ENCODE results near the gene NTHL1.
A peak's percentile ranks its signal among the peaks of the same experiment; 100 is the strongest.

The NTHL1 gene

DNA sequence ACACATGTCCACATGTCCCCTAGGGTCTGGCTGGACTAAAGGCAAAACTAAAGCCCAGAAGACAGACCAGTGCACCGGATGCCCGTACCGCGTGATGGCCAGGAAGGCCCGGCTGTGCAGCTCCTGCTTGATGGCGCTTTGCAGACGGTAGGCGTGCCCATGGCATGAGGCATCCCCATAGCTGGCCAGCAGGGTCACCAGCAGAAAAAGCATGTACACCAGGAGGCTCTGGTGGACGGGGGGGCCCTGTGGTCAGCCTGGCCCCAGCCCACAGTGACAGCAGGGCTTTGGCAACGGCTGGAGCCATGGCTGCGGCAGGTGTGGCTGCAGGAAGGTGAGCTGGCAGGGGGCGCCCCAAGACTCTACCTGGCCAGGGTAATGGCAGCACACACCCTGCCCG is 45.2 kb upstream of the NTHL1 start:
- TF ChIP-seq FOXK2 (IDR thresholded peaks at IDR 0.05): no peak
- no peak for TF ChIP-seq ZNF384 (IDR thresholded peaks at IDR 0.05)
- TF ChIP-seq LEF1 (IDR thresholded peaks at IDR 0.05; ENCODE audit: borderline replicate concordance): no peak
- TF ChIP-seq PKNOX1 (IDR thresholded peaks at IDR 0.05): no peak
- TF ChIP-seq FOXA1 (IDR thresholded peaks at IDR 0.05): no peak
- no peak for TF ChIP-seq CTBP1 (IDR thresholded peaks at IDR 0.05; ENCODE audit: borderline replicate concordance)
- no peak for TF ChIP-seq BHLHE40 (IDR thresholded peaks at IDR 0.05; ENCODE audit: borderline replicate concordance)
- no peak for TF ChIP-seq TARDBP (IDR thresholded peaks at IDR 0.05)
- TF ChIP-seq ARNT (IDR thresholded peaks at IDR 0.05): no peak
- TF ChIP-seq ELF4 (IDR thresholded peaks at IDR 0.05): no peak
- TF ChIP-seq SUZ12 (IDR thresholded peaks at IDR 0.05): no peak
- no peak for TF ChIP-seq SP1 (IDR thresholded peaks at IDR 0.05)
- TF ChIP-seq HDGF (IDR thresholded peaks at IDR 0.05; ENCODE audit: borderline replicate concordance): no peak
- no peak for TF ChIP-seq FOXM1 (IDR thresholded peaks at IDR 0.05; ENCODE audit: borderline replicate concordance)
- ChIA-PET POLR2A (no interaction called here), CTCF (interaction anchor here (1.1 kb wide), 1 partner anchor 48 kb away, joined by 3 read pairs; no protein-coding TSS in a partner anchor)
- DNase-seq (ENCODE audit: extremely low spot score): no peak

- ChIA-PET CTCF (interaction anchor here (1.1 kb wide), 1 partner anchor 48 kb away, joined by 3 read pairs; no protein-coding TSS in a partner anchor), POLR2A (interaction anchor here (1.0 kb wide), 1 partner anchor 63 kb away, joined by 3 read pairs; the partner anchor contains the start of gene TRAF7)
- no peak for DNase-seq (ENCODE audit: extremely low spot score)
These were observed 44.6 kb upstream of the NTHL1 start for GRCh38 chr16:2092256-2092620.

GRCh38 chr16:2091547-2092255 is 44.1 kb upstream of the NTHL1 start:
- CTCF ChIA-PET: interaction anchor here (1.1 kb wide), 1 partner anchor 49 kb away, joined by 3 read pairs; no protein-coding TSS in a partner anchor
- POLR2A ChIA-PET: interaction anchor here (1.0 to 1.2 kb wide), 2 partner anchors 13 to 64 kb away, joined by 3 to 4 read pairs; partner anchors contain the start of gene TRAF7
- no peak for DNase-seq (ENCODE audit: extremely low spot score)
- TF ChIP-seq LEF1 (IDR thresholded peaks at IDR 0.05; ENCODE audit: borderline replicate concordance) (no peak), ARNT (IDR thresholded peaks at IDR 0.05) (no peak), PKNOX1 (IDR thresholded peaks at IDR 0.05) (no peak), L3MBTL2 (conservative IDR thresholded peaks at IDR 0.05) (no peak)

More at GRCh38 chr16:2092256-2092620, 44.6 kb upstream of the NTHL1 start:
- TF ChIP-seq ZNF384 (IDR thresholded peaks at IDR 0.05) (no peak), HDGF (IDR thresholded peaks at IDR 0.05; ENCODE audit: borderline replicate concordance) (no peak), PKNOX1 (IDR thresholded peaks at IDR 0.05) (no peak), L3MBTL2 (conservative IDR thresholded peaks at IDR 0.05) (no peak), SP1 (IDR thresholded peaks at IDR 0.05) (no peak), NFRKB (IDR thresholded peaks at IDR 0.05) (no peak), FOXK2 (IDR thresholded peaks at IDR 0.05) (no peak), BHLHE40 (IDR thresholded peaks at IDR 0.05; ENCODE audit: borderline replicate concordance) (no peak), FOXM1 (IDR thresholded peaks at IDR 0.05; ENCODE audit: borderline replicate concordance) (no peak), LEF1 (IDR thresholded peaks at IDR 0.05; ENCODE audit: borderline replicate concordance) (no peak), ARNT (IDR thresholded peaks at IDR 0.05) (no peak), TARDBP (IDR thresholded peaks at IDR 0.05) (no peak), SUZ12 (IDR thresholded peaks at IDR 0.05) (no peak), CTBP1 (IDR thresholded peaks at IDR 0.05; ENCODE audit: borderline replicate concordance) (no peak)

- ChIA-PET CTCF (interaction anchor here (1.1 kb wide), 1 partner anchor 57 kb away, joined by 3 read pairs; no protein-coding TSS in a partner anchor), POLR2A (interaction anchor here (0.8 to 1.2 kb wide), 5 partner anchors 12 to 126 kb away, joined by 3 to 5 read pairs (median 4); partner anchors contain the start of genes RPS2 and TRAF7)
- DNase-seq (ENCODE audit: extremely low spot score): peak; percentile 82
- no peak for TF ChIP-seq BHLHE40 (IDR thresholded peaks at IDR 0.05; ENCODE audit: borderline replicate concordance)
- no peak for TF ChIP-seq ZNF384 (IDR thresholded peaks at IDR 0.05)
These were observed 43.3 kb upstream of the NTHL1 start for GRCh38 chr16:2090777-2091546.

DNA sequence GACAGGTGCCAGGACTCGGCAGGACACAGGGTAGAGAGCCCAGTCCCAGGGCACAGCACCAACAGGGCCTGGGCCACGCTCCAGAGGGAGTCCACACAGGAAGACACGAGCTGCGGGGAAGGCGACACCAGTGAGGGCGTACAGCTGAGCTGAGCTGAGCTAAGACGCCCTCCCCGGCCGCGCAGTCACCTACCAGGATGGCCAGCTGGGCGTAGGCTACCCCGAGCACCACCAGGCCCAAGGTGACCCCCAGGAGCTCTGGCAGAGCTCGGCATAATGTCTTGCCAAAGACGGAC is 42.8 kb upstream of the NTHL1 start:
- CTCF ChIA-PET: interaction anchor here (1.1 kb wide), 1 partner anchor 57 kb away, joined by 3 read pairs; no protein-coding TSS in a partner anchor

More for the DNA sequence above, 42.8 kb upstream of the NTHL1 start:
- no peak for TF ChIP-seq FOXM1 (IDR thresholded peaks at IDR 0.05; ENCODE audit: borderline replicate concordance)
- no peak for TF ChIP-seq SUZ12 (IDR thresholded peaks at IDR 0.05)
- no peak for TF ChIP-seq BHLHE40 (IDR thresholded peaks at IDR 0.05; ENCODE audit: borderline replicate concordance)
- TF ChIP-seq L3MBTL2 (conservative IDR thresholded peaks at IDR 0.05): no peak
- no peak for TF ChIP-seq HDGF (IDR thresholded peaks at IDR 0.05; ENCODE audit: borderline replicate concordance)
- no peak for TF ChIP-seq TARDBP (IDR thresholded peaks at IDR 0.05)
- no peak for TF ChIP-seq NFRKB (IDR thresholded peaks at IDR 0.05)
- TF ChIP-seq PKNOX1 (IDR thresholded peaks at IDR 0.05): no peak
- TF ChIP-seq LEF1 (IDR thresholded peaks at IDR 0.05; ENCODE audit: borderline replicate concordance): no peak
- no peak for TF ChIP-seq CTBP1 (IDR thresholded peaks at IDR 0.05; ENCODE audit: borderline replicate concordance)
- no peak for TF ChIP-seq FOXK2 (IDR thresholded peaks at IDR 0.05)
- TF ChIP-seq ARNT (IDR thresholded peaks at IDR 0.05): no peak
- POLR2A ChIA-PET: interaction anchor here (0.8 to 1.2 kb wide), 4 partner anchors 12 to 126 kb away, joined by 3 to 5 read pairs (median 4); partner anchors contain the start of genes RPS2 and TRAF7
- no peak for DNase-seq (ENCODE audit: extremely low spot score)

Data from HEK293T (cell line).